OCI-LY1 (cell line): Measurements from ENCODE around the gene APBA3.

Experiments
- CTCF ChIP-seq: fragments of 200-600 bp; sonication (generic), shearing (Covaris generic); IDR thresholded peaks from 2 replicates; pipeline ENCODE4 v1.5.1; 2017; ENCODE audit warnings: mild to moderate bottlenecking, antibody characterized with exemption, low read length, moderate library complexity, mixed read lengths
- EZH2 ChIP-seq: fragments of 200-600 bp; sonication (generic), shearing (Covaris generic); IDR thresholded peaks from 2 replicates; pipeline ENCODE4 v1.8.0; 2017; ENCODE audit warnings: borderline replicate concordance, mixed run types, mild to moderate bottlenecking, antibody characterized with exemption, low read length, moderate library complexity, mixed read lengths

- TF ChIP-seq CTCF (no peak), EZH2 (no peak)
These were observed 5.6 kb upstream of the APBA3 start for GRCh38 chr19:3767050-3767449.
